GM21528 (cell line): ENCODE measurements around the gene SLC35B4.
A peak's percentile ranks its signal among the peaks of the same experiment; 100 is the strongest.

Source experiments
- ATAC-seq: cut with Tn5 transposase; IDR thresholded peaks from one replicate; pipeline ENCODE4 v1.9.1; 2021; ENCODE audit warnings: mild to moderate bottlenecking, moderate library complexity; ENCODE audit not compliant: unreplicated experiment, low FRiP score

Gene SLC35B4, protein sequence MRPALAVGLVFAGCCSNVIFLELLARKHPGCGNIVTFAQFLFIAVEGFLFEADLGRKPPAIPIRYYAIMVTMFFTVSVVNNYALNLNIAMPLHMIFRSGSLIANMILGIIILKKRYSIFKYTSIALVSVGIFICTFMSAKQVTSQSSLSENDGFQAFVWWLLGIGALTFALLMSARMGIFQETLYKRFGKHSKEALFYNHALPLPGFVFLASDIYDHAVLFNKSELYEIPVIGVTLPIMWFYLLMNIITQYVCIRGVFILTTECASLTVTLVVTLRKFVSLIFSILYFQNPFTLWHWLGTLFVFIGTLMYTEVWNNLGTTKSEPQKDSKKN

DNA sequence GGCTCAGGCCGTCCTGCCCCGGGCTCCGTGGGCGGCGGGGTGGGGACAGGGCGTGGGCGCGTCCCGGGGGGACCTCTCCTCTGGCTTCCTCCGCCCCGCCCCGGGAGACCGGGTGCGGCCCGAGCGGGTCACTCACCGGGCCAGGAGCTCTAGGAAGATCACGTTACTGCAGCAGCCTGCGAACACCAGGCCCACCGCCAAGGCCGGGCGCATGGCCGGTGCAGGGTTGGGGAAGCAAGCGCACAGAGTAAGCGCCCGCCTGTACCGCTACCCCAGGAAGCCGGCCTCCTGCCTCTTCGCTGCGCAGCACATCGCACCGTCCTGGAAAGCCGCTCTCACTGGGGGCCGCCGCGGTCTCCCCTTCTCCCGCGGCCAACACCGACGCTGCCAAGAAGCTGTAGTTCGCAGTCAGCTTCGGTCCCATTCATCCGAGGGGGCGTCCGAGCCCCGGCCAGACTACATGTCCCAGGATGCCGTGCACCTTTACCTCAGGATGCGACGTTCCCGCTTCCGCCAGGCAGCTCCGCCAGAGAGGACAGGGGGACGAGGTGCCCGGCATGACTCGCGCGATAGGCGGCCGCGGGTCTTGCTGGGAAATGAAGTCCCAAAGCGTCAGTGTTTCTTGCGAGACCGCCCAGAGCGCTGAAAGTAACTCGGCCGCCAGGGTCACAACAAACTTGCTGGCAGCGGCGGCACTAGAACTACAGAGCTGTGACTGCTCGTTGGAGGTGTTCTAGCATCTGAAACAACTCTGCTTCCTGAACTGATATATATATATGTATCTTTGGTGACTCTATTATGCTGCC is at the start of gene SLC35B4:
SLC35B4 (minus strand) TSS at position 392 of the 806 bp plus-strand sequence; CDS start at position 213, 179 bp downstream.
- peak; percentile 99 for ATAC-seq

DNA sequence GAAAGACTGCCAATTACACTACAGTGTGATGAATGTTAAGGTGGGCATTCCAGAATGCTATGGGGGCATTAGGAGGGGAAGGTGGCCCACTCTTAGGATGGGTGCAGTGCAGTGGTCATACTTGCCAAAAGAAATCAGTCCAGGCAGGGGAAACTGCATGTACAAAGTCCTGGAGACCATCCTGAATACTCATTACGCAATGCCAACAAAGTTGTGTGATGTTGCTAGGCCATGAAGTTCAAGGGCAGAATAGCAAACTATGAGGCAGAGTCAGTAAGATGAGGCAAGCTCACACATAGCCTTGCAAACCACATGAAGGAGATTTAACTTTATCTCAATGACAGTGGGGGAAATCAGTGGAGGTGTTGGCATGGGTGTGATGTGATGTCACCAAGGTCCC is 49.8 kb upstream of the SLC35B4 start:
- ATAC-seq: no peak

DNA sequence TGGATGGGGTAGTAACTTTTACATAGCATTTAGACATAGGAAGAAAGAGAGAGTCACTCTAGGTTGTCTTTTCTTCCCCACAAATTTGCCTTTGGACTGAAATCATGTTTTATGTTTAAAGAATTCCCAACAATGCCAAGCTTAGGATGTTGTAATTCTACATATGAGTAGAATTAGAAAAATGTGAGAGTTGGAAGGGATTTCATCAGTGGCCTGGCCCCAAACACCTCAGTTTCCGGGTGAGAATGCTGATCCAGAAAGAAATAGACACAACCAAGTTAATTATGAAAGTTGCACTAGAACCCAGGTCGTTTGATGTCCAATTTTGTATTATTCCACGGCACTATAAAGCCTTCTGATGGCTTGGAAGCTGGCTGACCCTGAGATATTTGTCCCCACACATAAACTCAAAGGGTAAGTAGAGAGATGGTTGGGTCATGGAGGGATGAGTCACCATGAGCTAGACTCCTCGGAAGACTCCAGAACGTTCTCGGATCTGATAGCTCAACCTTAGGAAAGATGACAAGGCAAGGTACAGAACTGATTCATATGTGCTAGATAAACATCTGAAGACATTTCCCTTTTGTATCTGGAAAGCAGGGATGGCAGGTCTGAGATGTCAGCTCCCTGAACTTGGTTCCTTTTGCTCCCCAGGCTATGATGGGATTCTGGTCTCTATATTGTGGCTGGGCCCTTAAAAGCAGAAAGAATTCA is 48.8 kb upstream of the SLC35B4 start:
- no peak for ATAC-seq

DNA sequence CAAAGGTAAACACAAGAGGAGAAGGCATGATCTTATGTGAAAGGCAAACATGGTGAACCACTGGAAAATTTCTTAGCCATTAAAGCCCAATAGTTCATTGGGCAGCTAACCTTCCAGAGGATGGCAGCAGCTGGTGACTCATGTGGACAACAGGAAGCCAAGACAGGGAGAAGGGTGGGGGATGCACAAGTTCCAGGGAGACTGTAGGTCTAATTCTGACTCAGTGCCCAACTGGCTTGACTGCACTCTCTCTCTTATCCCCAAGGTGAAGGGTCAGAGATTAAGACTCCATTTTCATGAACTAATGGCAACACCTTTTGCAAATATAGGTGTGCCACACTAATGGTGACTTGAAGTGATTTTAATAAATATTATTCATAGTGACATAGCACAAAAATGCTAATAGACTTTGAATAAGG is 47.9 kb upstream of the SLC35B4 start:
- no peak for ATAC-seq

DNA sequence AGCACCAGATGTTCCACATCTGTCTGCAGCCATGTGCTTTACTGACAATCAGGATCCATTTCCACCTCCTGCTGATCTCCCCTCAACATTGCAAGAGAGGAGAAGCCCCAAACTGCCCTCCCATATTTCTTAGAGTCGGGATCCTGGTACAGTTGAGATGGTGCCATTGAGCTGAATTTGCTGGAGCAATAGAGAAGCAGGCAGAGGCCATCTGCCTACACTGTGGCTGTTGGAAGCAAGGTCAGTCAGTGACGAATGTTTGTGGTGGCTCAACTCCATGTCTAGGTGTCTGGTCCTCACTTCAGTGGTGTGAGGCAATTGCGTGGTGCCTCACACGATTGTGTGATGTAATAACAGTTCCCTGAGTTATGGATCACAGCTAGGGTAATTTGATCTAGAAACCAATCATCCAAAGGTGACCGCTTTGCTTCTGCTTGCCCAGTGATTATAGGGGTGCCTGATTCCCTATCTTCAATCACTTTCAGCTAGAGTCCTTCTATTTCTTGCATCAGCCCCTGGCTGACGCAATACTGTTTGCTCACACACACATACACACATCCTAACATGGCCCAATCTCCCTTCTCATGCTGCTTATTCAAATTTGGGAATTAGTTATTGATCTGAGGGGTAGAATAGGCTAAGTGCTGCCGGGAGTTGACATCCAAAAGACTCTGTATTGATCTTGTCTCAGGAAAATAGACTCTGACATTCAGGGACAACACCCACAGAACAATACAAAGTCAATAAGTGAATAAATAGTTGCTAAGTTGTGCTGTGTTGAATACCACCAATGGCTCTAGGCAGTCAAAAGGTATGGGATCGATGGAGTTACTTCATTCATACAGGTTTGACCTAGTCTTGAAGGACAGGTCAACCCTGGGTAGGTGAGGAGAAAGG is 46.1 kb upstream of the SLC35B4 start:
- no peak for ATAC-seq

DNA sequence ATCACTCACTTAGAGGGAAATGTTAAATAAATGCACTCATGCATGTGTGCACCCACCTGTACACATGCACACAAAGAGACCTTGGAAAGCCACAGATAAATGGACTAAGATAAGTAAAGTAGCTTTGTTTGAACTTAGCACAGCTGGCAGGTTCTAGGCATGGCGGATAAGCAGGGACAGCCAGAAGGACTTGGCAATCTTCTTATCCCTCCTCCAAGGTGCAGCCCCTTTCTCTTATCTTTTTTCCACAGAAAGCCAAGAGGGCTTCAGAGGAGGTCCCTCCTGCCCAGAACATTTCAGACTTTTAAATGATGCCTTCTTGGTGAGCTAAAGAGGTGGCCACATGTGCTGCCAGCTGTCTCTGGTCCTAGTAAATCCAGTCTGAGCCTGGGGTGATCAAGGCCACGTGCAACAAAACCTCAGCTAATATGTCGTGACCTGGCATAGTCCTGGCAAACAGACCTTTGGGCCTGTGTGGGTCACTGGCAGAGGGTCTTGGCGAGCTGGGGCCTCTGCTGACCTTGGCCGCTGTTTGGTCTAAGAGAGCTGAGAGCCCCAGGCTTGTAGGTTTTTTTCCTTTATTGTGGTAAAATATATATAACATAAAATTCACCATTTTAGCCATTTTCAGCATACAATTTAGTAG is 43.2 kb upstream of the SLC35B4 start:
- no peak for ATAC-seq

DNA sequence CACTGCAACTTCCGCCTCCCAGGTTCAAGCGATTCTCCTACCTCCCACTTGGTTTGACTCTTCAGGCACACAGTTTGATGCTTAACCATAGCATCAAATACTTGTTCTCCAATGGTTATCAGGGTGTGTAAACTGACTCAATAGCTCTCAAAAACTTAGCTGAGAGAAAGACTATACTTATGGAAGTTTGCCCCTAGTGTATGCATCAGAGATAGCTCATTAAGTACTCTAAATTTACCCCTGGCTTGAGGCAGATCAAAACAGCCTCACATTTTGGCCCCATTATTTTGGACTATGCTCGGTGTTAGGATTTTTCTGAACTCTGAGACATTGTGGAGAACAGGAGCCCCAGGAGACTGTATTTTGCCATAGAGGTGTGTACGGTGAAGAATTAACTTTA is 40.8 kb upstream of the SLC35B4 start:
- no peak for ATAC-seq

DNA sequence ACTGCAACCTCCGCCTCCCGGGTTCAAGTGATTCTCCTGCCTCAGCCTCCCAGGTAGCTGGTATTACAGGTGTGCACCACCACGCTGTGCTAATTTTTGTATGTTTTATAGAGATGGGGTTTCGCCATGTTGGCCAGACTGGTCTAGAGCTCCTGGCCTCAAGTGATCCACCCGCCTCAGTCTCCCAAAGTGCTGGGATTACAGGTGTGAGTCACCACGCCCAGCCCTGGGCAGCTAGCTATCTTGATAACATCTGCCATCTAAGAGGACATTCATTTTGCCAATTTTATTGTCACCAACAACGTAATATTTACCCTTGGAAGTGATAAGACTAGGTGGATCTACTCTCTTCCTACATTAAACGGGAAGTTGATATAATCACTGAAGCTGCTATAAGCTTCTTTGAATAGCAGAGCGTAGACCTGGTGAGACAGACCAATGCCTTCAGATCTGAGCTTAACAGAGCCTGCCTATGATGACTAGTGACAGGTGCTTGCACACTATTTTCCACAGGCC is 39.7 kb upstream of the SLC35B4 start:
- no peak for ATAC-seq

DNA sequence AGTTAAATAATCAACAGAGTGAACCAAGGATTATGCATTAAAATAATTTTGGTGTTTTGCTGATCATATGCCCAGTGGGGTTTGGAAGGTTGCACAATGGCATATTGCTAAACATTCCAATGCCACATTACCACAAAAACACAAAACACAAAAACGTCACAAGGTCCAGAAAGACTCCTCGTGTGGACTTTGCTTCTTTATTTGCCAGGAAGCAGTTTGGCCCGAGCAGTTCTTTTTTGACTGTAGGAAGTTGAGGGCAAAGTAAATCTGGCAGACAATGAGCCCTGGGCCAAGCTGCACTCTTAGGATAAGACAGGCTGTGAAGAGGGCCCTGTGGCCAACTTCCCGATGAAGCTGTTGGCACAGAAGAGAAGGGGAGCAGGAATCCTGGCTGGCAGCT is 39.2 kb upstream of the SLC35B4 start:
- no peak for ATAC-seq

DNA sequence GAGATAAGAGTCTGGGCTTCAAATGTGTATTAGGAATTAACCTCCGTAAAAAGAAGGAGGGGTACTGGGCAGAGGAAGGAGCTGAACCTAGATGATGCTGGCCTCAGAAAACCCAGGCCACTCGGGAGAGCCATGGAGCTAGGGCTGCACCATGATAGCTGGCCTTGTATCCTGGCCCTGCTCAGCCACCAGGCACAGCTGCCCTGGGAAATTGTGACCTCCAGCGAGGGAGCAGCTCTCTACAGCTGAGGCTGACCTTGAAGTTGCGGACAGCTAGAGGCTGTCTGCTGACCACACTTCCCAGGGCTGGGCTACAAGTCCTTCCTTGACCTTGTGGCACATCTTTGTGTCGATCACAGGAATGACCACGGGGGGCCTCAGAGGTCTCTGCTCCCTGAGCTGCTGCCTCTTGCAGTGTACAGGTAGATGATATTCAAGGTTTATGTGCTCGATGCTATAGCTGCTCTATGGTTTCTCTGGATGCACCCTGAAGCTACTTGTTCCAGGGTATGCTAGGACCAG is 38.3 kb upstream of the SLC35B4 start:
- ATAC-seq: no peak

DNA sequence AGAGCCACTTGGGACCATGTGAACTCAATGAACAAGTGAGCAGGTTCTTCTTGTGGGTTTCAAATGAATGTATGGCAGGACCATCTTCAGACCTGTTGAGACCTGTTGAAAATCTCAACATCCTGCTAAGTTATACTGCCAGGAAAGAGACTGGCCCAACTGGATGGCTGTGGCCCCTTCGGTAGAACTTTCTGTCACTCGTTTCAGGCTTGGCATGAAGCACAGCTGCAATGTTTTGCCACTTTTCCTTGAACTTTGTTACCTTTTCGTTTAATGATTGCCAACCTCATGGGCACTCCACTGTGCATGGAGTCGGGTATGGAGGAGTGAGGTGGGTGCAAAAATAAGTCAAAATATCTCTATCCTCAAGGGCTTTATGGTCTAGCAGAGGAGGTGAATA is 36.7 kb upstream of the SLC35B4 start:
- ATAC-seq: no peak

DNA sequence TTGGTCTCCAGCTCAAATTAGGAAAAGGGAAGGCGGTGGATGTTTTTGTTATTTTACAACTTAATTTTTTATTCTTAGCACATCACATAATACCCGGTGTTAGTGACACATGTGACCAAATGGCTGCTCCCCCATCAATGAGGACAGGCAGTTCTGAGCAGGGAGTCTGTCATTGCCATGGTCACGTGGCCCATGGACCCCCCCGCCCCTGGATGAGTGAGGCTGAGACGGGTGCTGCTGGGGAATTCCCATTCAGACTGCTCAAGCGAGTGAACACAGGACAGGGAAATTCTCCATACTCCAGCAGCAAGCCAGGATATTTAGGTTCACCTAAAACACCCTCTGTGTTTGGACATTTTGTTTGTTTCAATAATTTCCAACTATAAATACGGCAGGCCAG is 34.7 kb upstream of the SLC35B4 start:
- ATAC-seq: no peak

DNA sequence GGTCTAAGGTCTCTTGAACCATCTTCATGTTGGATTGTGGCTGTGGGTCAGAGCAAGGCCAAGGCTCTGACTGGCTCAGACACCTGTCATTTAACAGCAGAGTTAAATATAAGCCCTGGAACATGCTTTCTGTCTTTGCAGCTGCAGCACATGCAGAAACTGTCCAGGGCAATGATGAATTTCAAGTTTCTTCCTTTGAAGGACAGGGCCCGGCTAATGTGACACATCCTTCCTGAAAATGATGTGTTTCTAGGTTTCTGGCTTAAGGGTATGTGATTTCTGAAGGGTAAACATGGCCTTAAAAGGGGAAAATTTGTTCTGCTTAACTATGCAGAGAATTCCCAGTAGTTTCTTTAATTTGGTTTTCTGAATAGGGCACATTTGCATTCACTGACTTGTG is 34.0 kb upstream of the SLC35B4 start:
- ATAC-seq: no peak

DNA sequence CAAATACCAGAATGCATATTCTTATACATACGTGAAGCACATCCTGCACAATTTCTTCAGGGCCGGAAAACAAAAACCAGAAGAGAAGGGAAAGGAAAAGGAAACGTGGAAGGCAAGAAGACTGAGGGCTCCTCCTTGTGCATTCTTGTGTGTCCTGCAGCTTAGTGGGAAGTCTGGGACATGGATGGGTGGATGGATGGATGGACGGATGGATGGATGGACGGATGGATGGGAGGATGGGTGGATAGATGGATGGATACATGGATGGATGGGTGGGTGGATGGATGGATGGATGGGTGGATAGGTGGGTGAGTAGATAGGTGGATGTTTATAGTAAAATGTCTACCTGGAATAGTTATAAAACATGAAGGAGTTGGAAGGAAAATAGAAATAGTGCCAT is 30.8 kb upstream of the SLC35B4 start:
- ATAC-seq: no peak

DNA sequence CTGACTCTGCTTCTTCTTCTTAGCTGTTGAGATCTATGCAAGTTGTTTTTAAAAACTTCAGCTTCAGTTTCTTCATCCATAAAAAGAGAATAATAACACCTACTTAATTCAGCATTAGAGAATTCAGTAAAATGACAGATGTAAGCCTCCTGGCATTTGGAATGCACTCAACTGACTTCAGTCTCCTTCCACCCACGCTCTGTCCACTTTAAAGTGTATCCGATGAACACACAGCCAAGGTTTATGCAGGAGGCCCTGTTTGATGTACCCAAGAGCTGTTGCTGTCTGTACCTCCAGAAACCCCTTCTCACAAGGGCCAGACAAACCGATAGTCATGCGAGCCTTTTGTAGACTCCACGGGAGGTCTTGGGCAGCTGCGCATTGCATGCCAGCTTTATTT is 27.1 kb upstream of the SLC35B4 start:
- ATAC-seq: no peak

DNA sequence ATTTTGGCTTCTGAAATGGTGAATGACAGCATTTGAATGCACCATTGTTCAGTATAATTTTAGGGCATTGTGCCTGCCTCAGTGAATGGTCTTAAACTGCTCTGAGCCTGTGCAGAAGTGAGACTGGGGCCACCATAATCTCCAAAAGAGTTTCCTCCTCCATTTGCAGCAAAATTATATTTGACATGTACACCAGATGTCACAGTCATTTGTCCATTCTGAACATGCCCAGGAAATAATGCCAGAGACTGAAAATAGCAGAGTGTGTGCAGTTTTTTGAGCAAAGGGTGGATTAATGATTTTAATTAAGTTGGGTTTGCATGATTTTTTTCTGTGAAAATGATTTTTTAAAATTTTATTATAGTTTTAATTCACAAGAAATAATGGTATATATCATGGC is 26.4 kb upstream of the SLC35B4 start:
- no peak for ATAC-seq

DNA sequence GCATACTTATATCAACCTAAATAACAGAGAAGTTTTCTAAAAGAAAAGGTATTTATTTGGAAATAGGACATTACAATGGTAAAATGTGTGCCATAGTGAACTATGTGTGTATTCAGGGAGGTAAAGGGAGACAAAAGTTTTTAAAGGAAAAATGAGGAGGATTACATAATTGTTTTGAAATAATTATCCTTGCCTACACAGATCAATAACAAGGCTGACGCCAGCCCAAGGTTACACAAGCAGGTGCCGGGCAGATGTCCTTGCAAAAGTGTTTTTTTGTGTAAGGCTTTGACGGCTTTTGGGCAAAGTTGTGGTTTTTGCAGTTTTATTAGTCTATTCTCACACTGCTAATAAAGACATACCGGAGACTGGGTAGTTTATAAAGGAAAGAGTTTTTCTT is 22.7 kb upstream of the SLC35B4 start:
- no peak for ATAC-seq

DNA sequence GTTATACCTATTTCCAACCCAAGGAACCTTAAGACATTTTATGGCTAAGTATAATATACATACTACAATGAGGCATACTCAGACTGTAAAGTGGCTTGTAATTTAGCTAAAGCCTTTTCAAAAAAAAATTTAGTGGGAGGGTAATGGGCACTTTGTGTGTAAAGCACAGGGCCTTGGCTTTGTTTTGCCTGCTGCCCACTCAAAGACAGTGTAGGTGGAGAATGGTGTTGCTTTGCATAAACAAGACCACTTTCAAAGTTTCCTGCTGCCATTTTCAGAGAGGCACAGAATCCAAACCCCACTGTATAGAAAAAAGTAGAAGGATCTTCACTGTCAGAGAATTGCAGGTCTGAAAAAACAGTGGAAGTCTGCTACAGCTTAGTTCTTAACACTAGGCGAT is 21.2 kb upstream of the SLC35B4 start:
- ATAC-seq: no peak

DNA sequence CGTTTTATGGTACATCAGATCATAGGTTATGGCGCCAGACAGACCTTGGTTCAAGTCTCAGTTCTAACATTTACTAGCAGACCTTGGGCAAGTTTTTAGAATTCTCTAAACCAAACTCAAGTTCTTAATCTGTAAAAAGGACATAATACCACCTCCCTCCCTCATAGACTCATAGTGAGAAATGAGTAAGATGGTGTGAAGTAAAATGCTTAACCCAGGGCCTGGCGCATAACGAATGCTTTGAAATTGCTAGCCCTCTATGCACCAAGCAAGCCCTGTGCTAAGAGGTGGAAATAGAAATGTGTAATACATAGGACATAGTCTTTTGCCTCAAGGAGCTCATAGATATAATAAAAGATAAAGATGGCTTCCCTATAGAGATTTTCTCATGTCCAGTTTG is 17.7 kb upstream of the SLC35B4 start:
- ATAC-seq: no peak
